Endothelial cell of umbilical vein (primary cell): ENCODE data around the gene NAV2. TPM values are rescaled to one million over a fixed set of nuclear protein-coding genes. Genes with fewer than 3 reads are reported as not detected.

Experiments
- BruUV-seq: library from RNA; stranded (reverse); fragments of 400-500 nt; replicated peaks from 2 replicates; lab custom pipeline; 2021; lab: Mats Ljungman, UMichigan
- CTCF ChIA-PET: fragments of 300-600, 350-600 bp; sonication (Branson Sonifier 250); formaldehyde crosslinking; loops from one replicate; lab custom pipeline; 2021; ENCODE audit warnings: antibody characterized with exemption, inconsistent platforms; lab: Charles Lee
- POLR2A ChIA-PET: fragments of 300-600, 350-600 bp; sonication (Branson Sonifier 250); formaldehyde crosslinking; loops from one replicate; lab custom pipeline; 2021; ENCODE audit warnings: antibody characterized with exemption, inconsistent platforms; lab: Charles Lee
- DNase-seq: peaks from one replicate; pipeline ENCODE4 v3.0.0-alpha.2; 2011; ENCODE audit warnings: low read depth, low spot score
- FAIRE-seq: peaks from 2 replicates; lab custom pipeline; 2011; peaks lifted over from hg19 to GRCh38; lab: Jason Lieb, UNC
- H2AFZ ChIP-seq: 2 replicates; pipeline ENCODE4 v1.6.0; 2012; ENCODE audit warnings: low read depth, low read length, control low read depth, inconsistent platforms
- H3K27ac ChIP-seq: 2 replicates; pipeline ENCODE4 v1.5.1; 2011; ENCODE audit warnings: low read depth, mild to moderate bottlenecking, control low read depth, low read length, moderate library complexity; ENCODE audit not compliant: insufficient read depth
- H3K27me3 ChIP-seq, 2 experiments: 2 replicates each; pipeline versions ENCODE4 v1.6.0 to v1.6.1; 2011; ENCODE audit warnings: low read length in 2 of 2, mixed read lengths in 1 of 2; ENCODE audit not compliant: control insufficient read depth in 2 of 2, insufficient read depth in 2 of 2
- H3K36me3 ChIP-seq, 2 experiments: 2 replicates in 1 of 2; 3 replicates in 1 of 2; pipeline ENCODE4 v1.5.1; 2011; ENCODE audit warnings: low read length in 2 of 2, mild to moderate bottlenecking in 1 of 2, moderate library complexity in 1 of 2; ENCODE audit not compliant: control insufficient read depth in 2 of 2, insufficient read depth in 2 of 2; ENCODE audit errors: extremely low read depth in 1 of 2
- H3K4me1 ChIP-seq: 3 replicates; pipeline ENCODE4 v1.5.1; 2011; ENCODE audit warnings: mild to moderate bottlenecking, low read length; ENCODE audit not compliant: control insufficient read depth, insufficient read depth; ENCODE audit errors: extremely low read depth
- H3K4me2 ChIP-seq: 2 replicates; pipeline ENCODE4 v1.6.1; 2011; ENCODE audit warnings: low read length, control low read depth, mixed read lengths; ENCODE audit not compliant: insufficient read depth
- H3K4me3 ChIP-seq, 3 experiments: fragments of 200-600 bp in 1 of 3; sonication (generic), shearing (Covaris generic) in 1 of 3; replicated peaks in 1 of 3; 2 replicates each; pipeline ENCODE4 v1.5.1; 2011 to 2016; ENCODE audit warnings: control low read depth in 3 of 3, low read length in 3 of 3, mild to moderate bottlenecking in 2 of 3, inconsistent platforms in 1 of 3, low read depth in 1 of 3, moderate library complexity in 1 of 3; ENCODE audit not compliant: insufficient read depth in 1 of 3
- H3K79me2 ChIP-seq: 2 replicates; pipeline ENCODE4 v1.6.0; 2012; ENCODE audit warnings: low read length, inconsistent platforms; ENCODE audit not compliant: control insufficient read depth, insufficient read depth
- H3K9ac ChIP-seq: replicated peaks from 2 replicates; pipeline ENCODE3; 2011; ENCODE audit warnings: low read length, control low read depth; ENCODE audit not compliant: insufficient read depth; ENCODE audit errors: extremely low read depth
- H3K9me1 ChIP-seq: replicated peaks from 3 replicates; pipeline ENCODE4 v1.6.0; 2011; ENCODE audit warnings: mild to moderate bottlenecking, low read length; ENCODE audit not compliant: control insufficient read depth, insufficient read depth; ENCODE audit errors: extremely low read depth
- H3K9me3 ChIP-seq: replicated peaks from 2 replicates; pipeline ENCODE4 v1.5.1; 2012; ENCODE audit warnings: low read length, inconsistent platforms; ENCODE audit not compliant: control insufficient read depth, insufficient read depth
- H4K20me1 ChIP-seq: replicated peaks from 2 replicates; pipeline ENCODE3; 2011; ENCODE audit warnings: mild to moderate bottlenecking, low read length; ENCODE audit not compliant: control insufficient read depth, insufficient read depth; ENCODE audit errors: extremely low read depth
- CTCF ChIP-seq, 2 donors: IDR thresholded peaks; 1 replicate in 1 of 2; 2 replicates in 1 of 2; pipeline ENCODE4 v1.5.1; 2011; ENCODE audit warnings: low read length in 2 of 2, mild to moderate bottlenecking in 2 of 2, moderate library complexity in 2 of 2, control low read depth in 1 of 2, inconsistent platforms in 1 of 2, low read depth in 1 of 2; ENCODE audit not compliant: insufficient read depth in 1 of 2; ENCODE audit errors: extremely low read depth in 1 of 2
- EZH2 ChIP-seq: IDR thresholded peaks from 2 replicates; pipeline ENCODE4 v1.6.1; 2012; ENCODE audit warnings: borderline replicate concordance, low read depth, mild to moderate bottlenecking, moderate library complexity, low read length, inconsistent platforms; ENCODE audit not compliant: severe bottlenecking
- FOS ChIP-seq: IDR thresholded peaks from 2 replicates; pipeline ENCODE4 v1.6.1; 2011; ENCODE audit warnings: mild to moderate bottlenecking, low read length, moderate library complexity, borderline replicate concordance; ENCODE audit not compliant: insufficient read depth
- GATA2 ChIP-seq: IDR thresholded peaks from 2 replicates; pipeline ENCODE4 v1.7.0; 2011; ENCODE audit warnings: low read depth, mild to moderate bottlenecking, moderate library complexity, mixed read lengths, low read length; ENCODE audit not compliant: insufficient read length, insufficient read depth
- JUN ChIP-seq: IDR thresholded peaks from 2 replicates; pipeline ENCODE4 v1.6.1; 2011; ENCODE audit warnings: borderline replicate concordance, low read depth; ENCODE audit not compliant: insufficient read length, insufficient read depth
- MAX ChIP-seq: IDR thresholded peaks from 2 replicates; pipeline ENCODE4 v1.6.1; 2011; ENCODE audit not compliant: insufficient read depth, insufficient read length
- MYC ChIP-seq: IDR thresholded peaks from one replicate; pipeline ENCODE4 v1.6.1; 2011; ENCODE audit warnings: mild to moderate bottlenecking, low read depth, low read length
- POLR2A ChIP-seq: IDR thresholded peaks from 2 replicates; pipeline ENCODE4 v1.6.1; 2012; ENCODE audit warnings: low read depth, mild to moderate bottlenecking, control low read depth, low read length
- POLR2AphosphoS5 ChIP-seq: IDR thresholded peaks from 2 replicates; pipeline ENCODE4 v1.6.1; 2012; ENCODE audit warnings: low read depth, mild to moderate bottlenecking, control low read depth, low read length, moderate library complexity; ENCODE audit not compliant: insufficient read depth
- dilution Hi-C: fragments of 300-500 bp; cut with MboI; formaldehyde crosslinking; loops from one replicate; pipeline ENCODE4 v1.15.0; 2019; ENCODE audit warnings: low sequenced_read_pairs; ENCODE audit not compliant: extremely low pct_ligation_motif_present
- intact Hi-C: fragments of 100-400 bp; cut with micrococcal nuclease; formaldehyde crosslinking; loops from one replicate; pipeline ENCODE4 v1.10.0; 2022
- polyA plus RNA-seq, 4 experiments: library from polyadenylated mRNA; depleted of rRNA in 3 of 4; stranded (reverse) in 3 of 4; unstranded in 1 of 4; fragments of >200 nt; gene quantifications; 2 replicates each; pipeline versions ENCODE4 v1.2.1 to v1.2.3, GENCODE V29; 2011 to 2012; ENCODE audit warnings: missing spikeins in 1 of 4
- total RNA-seq: library from RNA; stranded (reverse); gene quantifications from 2 replicates; pipeline ENCODE4 v1.2.3, GENCODE V29; 2021

NAV2 gene
- total and polyA plus RNA-seq, 2 donors (not counting 3 experiments of a cell fraction or from before 2014, with no cell fraction given), result 10.9 to 68.0 TPM

GRCh38 chr11:19976281-19976941, 263.8 kb downstream of the NAV2 start:
- H3K79me2 ChIP-seq, result peaks cover 27% of the 10 kb centered on the region
- H3K27me3 ChIP-seq, result no peaks in the 10 kb centered on the region
- FAIRE-seq, result no peak
- dilution Hi-C loops (no loop called here), intact Hi-C loops (no loop called here)
- no peak overlapping the region for H2AFZ ChIP-seq
- TF ChIP-seq MYC, result no peak
- TF ChIP-seq GATA2, result no peak
- TF ChIP-seq MAX, result no peak
- TF ChIP-seq CTCF (IDR thresholded peaks at IDR 0.05; ENCODE audit: extremely low read depth in 1 of 2, insufficient read depth in 1 of 2, low read depth in 1 of 2, low read length in 2 of 2), result no peak
- TF ChIP-seq EZH2, result no peak
- no peak for TF ChIP-seq FOS
- TF ChIP-seq POLR2AphosphoS5, result no peak
- no peak for TF ChIP-seq POLR2A
- TF ChIP-seq JUN, result no peak
- H3K9ac ChIP-seq, result no peak overlapping the region
- ChIA-PET POLR2A (no interaction called here), CTCF (no interaction called here)
- no peak overlapping the region for H3K4me3 ChIP-seq
- H3K27ac ChIP-seq, result no peak overlapping the region
- H4K20me1 ChIP-seq, result no peaks in the 10 kb centered on the region
- no peaks in the 10 kb centered on the region for H3K9me1 ChIP-seq
- BruUV-seq, result no TSS peak
- H3K4me1 ChIP-seq, result peaks cover 34% of the 10 kb centered on the region
- no peak for DNase-seq
- H3K4me2 ChIP-seq, result no peak overlapping the region
- H3K36me3 ChIP-seq, result no peaks in the 10 kb centered on the region
- no peaks in the 10 kb centered on the region for H3K9me3 ChIP-seq
